Measurements from ENCODE around the gene POLR3F. TPM values are rescaled to one million over a fixed set of nuclear protein-coding genes. Genes with fewer than 3 reads are reported as not detected.
"Not testable (repeated sequence)": the region's sequence is repeated elsewhere in the genome, so short reads cannot be mapped to it uniquely, and the experiment has no call there.

Gene POLR3F
- total RNA-seq, 2 experiments from 2014 or later: 7.3 to 11.6 TPM

DNA sequence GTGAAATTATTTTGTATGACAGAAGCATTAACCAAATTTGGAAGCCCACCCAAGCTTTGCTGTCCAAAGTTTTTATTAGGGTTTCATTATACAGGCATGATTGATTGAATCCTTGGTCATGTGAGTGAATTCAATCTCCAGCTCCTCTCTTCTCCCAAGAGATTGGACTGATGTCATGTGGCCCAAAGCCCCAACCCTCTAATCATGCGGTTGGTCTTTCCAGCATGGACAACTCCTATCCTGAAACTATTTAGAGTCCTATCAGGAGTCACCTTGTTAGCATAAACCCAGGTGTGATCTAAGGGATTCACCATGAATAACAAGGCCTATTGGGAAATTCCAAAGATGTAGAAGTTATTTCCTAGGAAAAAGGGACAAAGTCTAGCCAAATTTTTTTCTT lies 10.6 kb downstream of the POLR3F start:
- Mint-ChIP-seq H3K9me3 (ENCODE audit: low read depth) (no peaks in the 10 kb centered on the region), H3K27ac (no peak overlapping the region), H3K36me3 (peaks cover 27% of the 10 kb centered on the region), H3K4me1 (no peaks in the 10 kb centered on the region), H3K27me3 (no peaks in the 10 kb centered on the region), H3K4me3 (no peak overlapping the region)
- no peak for DNase-seq
- CTCF ChIA-PET: interaction anchor here (1.9 kb wide), 1 partner anchor 11 kb away, joined by 7 read pairs; the partner anchor contains the start of genes DZANK1 and POLR3F
- ATAC-seq: no peak

DNA sequence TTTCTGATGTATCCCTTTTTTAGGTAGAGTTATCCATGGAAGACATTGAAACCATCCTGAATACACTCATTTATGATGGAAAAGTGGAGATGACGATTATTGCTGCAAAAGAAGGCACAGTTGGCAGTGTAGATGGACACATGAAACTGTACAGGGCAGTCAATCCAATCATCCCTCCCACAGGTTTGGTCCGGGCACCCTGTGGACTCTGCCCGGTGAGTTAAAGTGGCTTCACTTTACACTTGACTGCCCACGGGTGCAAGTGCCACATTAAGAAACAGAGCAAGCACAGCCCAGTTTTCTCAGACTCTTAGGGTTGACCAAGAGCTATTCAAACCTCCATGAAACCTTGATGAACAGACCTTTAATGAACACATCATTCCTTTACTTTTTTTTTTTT lies 14.4 kb downstream of the POLR3F start:
- H3K4me3 Mint-ChIP-seq: no peak overlapping the region
- ATAC-seq: no peak
- no peak for DNase-seq
- CTCF ChIA-PET: no interaction called here
- H3K36me3 Mint-ChIP-seq: peaks cover 26% of the 10 kb centered on the region
- no peaks in the 10 kb centered on the region for H3K9me3 Mint-ChIP-seq (ENCODE audit: low read depth)
- no peak overlapping the region for H3K27ac Mint-ChIP-seq
- H3K27me3 Mint-ChIP-seq: no peaks in the 10 kb centered on the region
- no peaks in the 10 kb centered on the region for H3K4me1 Mint-ChIP-seq

DNA sequence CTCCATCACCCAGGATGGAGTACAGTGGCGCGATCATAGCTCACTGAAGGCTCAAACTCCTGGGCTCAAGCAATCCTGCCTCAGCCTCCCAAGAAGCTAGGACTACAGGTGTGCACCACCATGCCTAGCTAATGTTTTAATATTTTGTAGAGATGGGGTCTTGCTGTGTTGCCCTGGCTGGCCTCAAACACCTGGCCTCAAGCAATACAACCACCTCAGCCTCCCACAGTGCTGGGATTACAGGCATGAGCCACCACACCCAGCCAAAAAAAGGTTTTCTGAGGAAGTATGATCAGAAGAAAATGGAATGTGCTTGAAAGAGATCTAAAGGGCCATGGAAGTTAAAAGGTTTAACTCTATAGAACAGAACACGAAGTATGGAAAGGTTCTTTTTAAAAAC lies 21.1 kb downstream of the POLR3F start:
- no peak overlapping the region for H3K4me3 Mint-ChIP-seq
- H3K9me3 Mint-ChIP-seq (ENCODE audit: low read depth): no peaks in the 10 kb centered on the region
- H3K36me3 Mint-ChIP-seq: peaks cover 35% of the 10 kb centered on the region
- no peak for ATAC-seq
- DNase-seq: no peak
- H3K27ac Mint-ChIP-seq: no peak overlapping the region
- peaks cover 2% of the 10 kb centered on the region for H3K4me1 Mint-ChIP-seq
- no peaks in the 10 kb centered on the region for H3K27me3 Mint-ChIP-seq
- CTCF ChIA-PET: no interaction called here

DNA sequence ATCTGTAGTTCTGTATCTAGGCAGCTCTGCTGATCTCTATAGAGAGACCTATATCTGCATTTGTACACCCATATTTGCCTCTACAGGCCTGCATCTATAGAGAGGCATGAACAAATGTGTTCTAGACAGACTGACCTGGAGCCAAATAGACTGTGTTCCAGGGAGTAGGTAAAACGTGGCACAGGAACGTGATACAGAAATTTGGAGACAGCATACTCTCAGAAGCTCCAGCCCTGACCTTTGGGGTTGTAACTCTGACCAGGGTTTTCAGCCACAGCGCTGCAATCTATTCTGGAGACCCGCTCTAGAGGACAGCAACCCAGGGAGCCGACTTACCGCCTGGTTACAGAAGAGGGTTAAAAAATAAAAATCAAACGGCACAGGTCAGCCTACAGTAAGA lies 28.9 kb downstream of the POLR3F start:
- Mint-ChIP-seq H3K36me3 (peaks cover 13% of the 10 kb centered on the region), H3K27me3 (no peaks in the 10 kb centered on the region), H3K27ac (no peak overlapping the region), H3K9me3 (ENCODE audit: low read depth) (no peaks in the 10 kb centered on the region), H3K4me1 (peaks cover 20% of the 10 kb centered on the region), H3K4me3 (peak overlapping the region; percentile 99)
- CTCF ChIA-PET: interaction anchor here (0.7 to 3.8 kb wide), 6 partner anchors 10 to 419 kb away, joined by 3 to 39 read pairs (median 4); partner anchors contain the start of genes DZANK1, POLR3F and SEC23B
- DNase-seq (no peak), ATAC-seq (no peak)

DNA sequence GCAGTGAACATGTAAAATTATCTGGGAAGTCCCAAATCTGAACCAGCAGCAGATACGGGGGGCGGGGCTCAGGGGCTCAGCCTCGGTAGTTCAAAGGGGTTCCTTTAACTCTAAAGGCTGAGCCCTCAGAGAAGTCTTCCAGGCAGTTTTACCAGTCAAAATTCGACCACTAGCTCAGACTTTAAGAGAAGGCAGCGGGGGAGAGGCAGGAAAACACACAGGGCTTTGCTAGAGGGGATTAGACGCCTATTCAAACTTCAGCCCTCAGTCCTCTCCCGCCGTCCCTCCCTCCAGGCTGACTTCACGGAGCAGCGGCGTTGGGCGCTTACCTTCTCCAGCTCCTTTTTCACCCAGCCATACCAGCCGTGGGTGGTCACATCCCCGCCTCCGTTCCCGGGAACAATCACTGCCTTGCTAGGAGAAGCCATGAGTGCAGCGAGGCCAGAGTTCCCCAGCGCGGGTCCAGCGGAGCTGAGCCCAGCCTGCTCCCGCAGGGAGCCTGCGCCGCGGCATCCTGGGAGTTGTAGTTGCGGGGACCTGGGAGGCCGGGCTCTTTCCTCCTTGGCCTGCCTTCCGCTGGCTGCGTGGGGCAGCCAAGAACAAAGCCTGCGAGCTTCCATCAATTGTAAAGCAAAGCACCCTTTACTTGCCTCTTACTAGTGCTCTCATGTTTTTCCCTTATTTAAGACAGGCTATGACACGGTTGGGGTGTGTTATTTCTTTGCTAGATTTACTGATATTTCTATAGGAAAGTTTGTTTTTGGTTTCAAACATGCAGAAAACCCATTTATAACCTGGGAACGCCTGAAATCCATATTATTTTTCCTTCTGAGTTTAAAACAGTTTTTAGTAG lies 29.8 kb downstream of the POLR3F start, which contains the start of gene RBBP9:
RBBP9 (minus strand) TSS at position 486 of the 853 bp plus-strand sequence; CDS start at position 428, 58 bp downstream.
- Mint-ChIP-seq H3K27me3 (no peaks in the 10 kb centered on the region), H3K4me3 (peak within 1 kb of the TSS; percentile 99), H3K36me3 (peaks cover 13% of the 10 kb centered on the region), H3K4me1 (peaks cover 22% of the 10 kb centered on the region), H3K27ac (peak within 1 kb of the TSS; percentile 86), H3K9me3 (ENCODE audit: low read depth) (no peaks in the 10 kb centered on the region)
- DNase-seq (peak; percentile 84), ATAC-seq (peak; percentile 99)
- CTCF ChIA-PET: interaction anchor here (0.9 to 3.8 kb wide), 8 partner anchors 9 to 212 kb away, joined by 3 to 39 read pairs (median 4); partner anchors contain the start of genes DZANK1, POLR3F and SEC23B

DNA sequence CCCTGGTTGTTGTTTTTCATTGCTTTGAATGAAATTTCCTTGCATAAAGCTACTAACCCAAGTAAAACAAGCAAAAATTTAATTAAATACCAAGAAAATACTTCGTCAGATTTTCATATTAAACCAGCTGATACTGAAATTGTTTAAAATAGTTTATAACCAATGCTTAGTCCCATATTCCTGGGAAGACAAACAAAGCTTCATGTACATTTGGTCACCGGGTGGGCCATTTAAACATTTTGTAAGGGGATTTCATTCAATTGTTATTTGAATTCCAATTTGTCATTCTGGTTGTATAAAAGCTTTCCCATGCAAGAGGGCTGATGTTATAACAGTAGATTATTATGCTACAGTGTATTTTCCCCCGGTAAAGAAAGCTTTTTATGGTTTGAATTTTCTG lies 30.4 kb downstream of the POLR3F start:
- H3K36me3 Mint-ChIP-seq: peaks cover 11% of the 10 kb centered on the region
- ATAC-seq: no peak
- H3K27me3 Mint-ChIP-seq: no peaks in the 10 kb centered on the region
- H3K4me1 Mint-ChIP-seq: peaks cover 22% of the 10 kb centered on the region
- H3K27ac Mint-ChIP-seq: peak overlapping the region; percentile 36
- no peak for DNase-seq
- peak overlapping the region; percentile 99 for H3K4me3 Mint-ChIP-seq
- CTCF ChIA-PET: interaction anchor here (0.9 to 3.8 kb wide), 6 partner anchors 9 to 212 kb away, joined by 3 to 39 read pairs (median 4); partner anchors contain the start of genes DZANK1, POLR3F and SEC23B
- no peaks in the 10 kb centered on the region for H3K9me3 Mint-ChIP-seq (ENCODE audit: low read depth)

DNA sequence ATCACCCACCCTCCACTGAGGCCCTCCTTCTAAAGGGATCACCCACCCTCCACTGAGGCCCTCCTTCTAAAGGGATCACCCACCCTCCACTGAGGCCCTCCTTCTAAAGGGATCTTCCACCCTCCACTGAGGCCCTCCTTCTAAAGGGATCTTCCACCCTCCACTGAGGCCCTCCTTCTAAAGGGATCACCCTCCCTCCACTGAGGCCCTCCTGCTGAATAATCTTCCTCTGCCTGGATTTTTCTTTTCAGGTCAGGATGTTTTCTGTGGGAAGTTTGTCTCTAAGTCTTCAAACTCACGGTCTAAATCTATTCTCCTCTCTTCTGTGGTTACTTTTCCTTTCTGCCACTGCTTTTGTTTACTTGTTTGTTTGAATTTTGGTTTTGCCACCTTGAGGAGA lies 34.5 kb downstream of the POLR3F start:
- CTCF ChIA-PET; H3K27me3 Mint-ChIP-seq; H3K27ac Mint-ChIP-seq; ATAC-seq; DNase-seq; H3K4me3 Mint-ChIP-seq; H3K36me3 Mint-ChIP-seq; H3K9me3 Mint-ChIP-seq (ENCODE audit: low read depth): not testable (repeated sequence)
- peaks cover 14% of the 10 kb centered on the region for H3K4me1 Mint-ChIP-seq

DNA sequence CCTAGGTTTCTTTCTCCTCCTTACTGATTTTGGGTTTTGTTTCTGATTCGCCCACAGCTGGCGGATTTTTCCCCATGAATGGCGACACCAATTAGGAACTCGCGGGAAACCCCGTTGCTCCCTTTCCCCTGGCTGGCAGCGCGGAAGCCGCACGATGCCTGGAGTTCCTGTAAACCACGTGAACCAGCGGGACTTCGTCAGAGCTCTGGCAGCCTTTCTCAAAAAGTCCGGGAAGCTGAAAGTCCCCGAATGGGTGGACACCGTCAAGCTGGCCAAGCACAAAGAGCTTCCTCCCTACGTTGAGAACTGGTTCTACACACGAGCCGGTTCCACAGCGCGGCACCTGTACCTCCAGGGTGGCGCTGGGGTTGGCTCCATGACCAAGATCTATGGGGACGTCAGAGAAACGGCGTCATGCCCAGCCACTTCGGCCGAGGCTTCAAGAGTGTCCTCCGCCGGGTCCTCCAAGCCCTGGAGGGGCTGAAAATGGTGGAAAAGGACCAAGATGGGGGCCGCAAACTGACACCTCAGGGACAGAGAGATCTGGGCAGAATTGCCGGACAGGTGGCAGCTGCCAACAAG lies 37.4 kb downstream of the POLR3F start:
- CTCF ChIA-PET: interaction anchor here (3.9 kb wide), 1 partner anchor 8 kb away, joined by 39 read pairs; the partner anchor contains the start of gene RBBP9
- DNase-seq: no peak
- H3K9me3 Mint-ChIP-seq (ENCODE audit: low read depth): no peaks in the 10 kb centered on the region
- peaks cover 11% of the 10 kb centered on the region for H3K36me3 Mint-ChIP-seq
- no peak overlapping the region for H3K27ac Mint-ChIP-seq
- no peak overlapping the region for H3K4me3 Mint-ChIP-seq
- peaks cover 2% of the 10 kb centered on the region for H3K27me3 Mint-ChIP-seq
- no peak for ATAC-seq
- H3K4me1 Mint-ChIP-seq: peaks cover 34% of the 10 kb centered on the region

DNA sequence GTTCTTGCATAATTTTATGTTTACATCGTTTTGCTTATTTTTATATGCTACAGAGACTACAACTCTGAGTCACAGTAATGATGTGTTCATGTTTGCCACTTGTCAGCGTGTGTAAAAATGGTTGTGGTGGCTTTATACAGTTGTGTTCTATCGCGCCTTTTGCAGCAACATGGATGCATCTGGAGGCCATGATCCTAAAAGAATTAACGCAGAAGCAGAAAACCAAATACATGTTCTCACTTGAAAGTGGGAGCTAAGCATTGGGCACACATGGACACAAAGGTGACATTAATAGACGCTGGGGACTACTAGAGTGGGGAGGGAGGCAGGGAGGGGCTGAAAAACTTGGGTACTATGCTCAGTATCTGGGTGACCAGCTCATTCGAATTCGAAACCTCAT lies 39.6 kb downstream of the POLR3F start:
- peaks cover 2% of the 10 kb centered on the region for H3K27me3 Mint-ChIP-seq
- peaks cover 31% of the 10 kb centered on the region for H3K36me3 Mint-ChIP-seq
- DNase-seq: peak; percentile 59
- ATAC-seq: no peak
- CTCF ChIA-PET: interaction anchor here (0.5 to 3.9 kb wide), 6 partner anchors 10 to 1545 kb away, joined by 3 to 39 read pairs (median 5); partner anchors contain the start of genes CFAP61, CRNKL1, DZANK1 and POLR3F
- peaks cover 52% of the 10 kb centered on the region for H3K4me1 Mint-ChIP-seq
- H3K27ac Mint-ChIP-seq: peak overlapping the region; percentile 100
- H3K4me3 Mint-ChIP-seq: peak overlapping the region; percentile 100
- H3K9me3 Mint-ChIP-seq (ENCODE audit: low read depth): no peaks in the 10 kb centered on the region

DNA sequence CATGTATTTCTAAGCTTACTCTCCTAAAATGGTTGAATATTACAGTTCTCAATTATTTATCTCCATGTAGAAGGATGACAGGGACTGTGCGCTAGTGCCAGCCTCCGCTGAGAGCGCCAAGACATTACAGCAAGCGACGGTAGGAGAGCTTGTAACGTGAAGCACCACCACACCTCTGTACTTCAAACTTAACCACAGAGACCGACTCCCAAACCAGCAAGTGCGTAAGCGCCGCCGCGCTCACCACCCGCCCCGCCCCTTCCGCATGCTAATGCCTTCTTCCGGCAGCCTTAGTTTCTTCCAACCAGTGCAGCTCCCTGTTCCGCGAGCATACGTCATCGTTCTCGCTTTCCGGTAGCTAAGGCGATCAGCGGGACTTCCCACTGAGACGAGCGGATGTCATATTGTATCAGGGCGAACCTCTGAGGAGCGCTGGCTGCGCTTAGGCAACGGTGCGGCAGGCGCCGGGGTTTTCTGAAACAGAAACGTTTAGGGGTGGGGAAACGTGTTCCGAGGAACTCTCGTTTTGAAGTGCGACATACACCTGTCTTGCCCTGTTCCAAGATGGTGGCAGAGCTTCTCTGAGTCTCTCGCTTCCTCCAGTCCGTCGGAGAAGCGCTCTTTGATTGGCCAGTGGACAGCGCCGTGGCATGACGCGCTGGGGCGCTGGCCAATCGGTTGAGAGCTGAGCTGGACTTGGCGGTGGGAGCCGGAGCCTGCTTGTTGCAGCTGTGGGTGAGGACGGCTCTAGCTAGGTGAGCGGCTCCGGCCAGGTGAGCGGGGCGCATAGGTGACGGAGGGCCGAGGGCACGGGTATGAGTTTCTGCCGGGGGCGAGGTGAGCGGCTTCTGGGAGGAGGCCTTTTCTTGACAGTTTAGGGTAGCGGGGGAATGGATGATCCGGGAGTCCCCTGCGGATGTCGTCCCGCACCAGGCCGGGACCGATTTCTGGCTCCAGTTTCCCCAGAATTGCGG lies 40.3 kb downstream of the POLR3F start, which contains the start of gene SEC23B:
SEC23B (plus strand) TSS at position 723 of the 974 bp plus-strand sequence. CDS start 2,896 bp downstream, outside the sequence.
- peaks cover 36% of the 10 kb centered on the region for H3K36me3 Mint-ChIP-seq
- H3K4me3 Mint-ChIP-seq: peak within 1 kb of the TSS; percentile 100
- ATAC-seq (peak; percentile 96), DNase-seq (peak; percentile 98)
- peaks cover 54% of the 10 kb centered on the region for H3K4me1 Mint-ChIP-seq
- CTCF ChIA-PET: interaction anchor here (0.9 to 3.9 kb wide), 5 partner anchors 11 to 1544 kb away, joined by 3 to 39 read pairs (median 4); partner anchors contain the start of genes CFAP61, CRNKL1, DZANK1 and POLR3F
- peak within 1 kb of the TSS; percentile 100 for H3K27ac Mint-ChIP-seq
- peaks cover 2% of the 10 kb centered on the region for H3K27me3 Mint-ChIP-seq
- no peaks in the 10 kb centered on the region for H3K9me3 Mint-ChIP-seq (ENCODE audit: low read depth)

DNA sequence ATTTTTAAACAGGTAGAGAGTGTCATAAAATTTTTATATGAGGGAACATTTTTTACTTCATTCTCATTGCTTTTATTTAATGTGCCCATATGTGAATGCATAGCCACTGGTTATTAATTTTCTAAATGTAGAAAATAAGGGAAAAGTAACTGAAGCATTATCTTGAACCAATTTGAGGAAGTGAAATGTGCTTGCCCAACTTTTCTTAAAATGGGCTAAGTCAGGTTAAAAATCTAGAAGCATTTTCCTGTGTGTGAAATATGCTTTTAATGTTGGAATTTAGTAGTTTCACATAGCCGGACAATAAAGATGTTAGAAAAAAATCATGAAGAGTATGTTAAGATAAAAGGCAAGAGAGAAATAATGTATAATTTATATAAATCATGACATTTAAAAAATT lies 44.4 kb downstream of the POLR3F start:
- DNase-seq: no peak
- no peaks in the 10 kb centered on the region for H3K9me3 Mint-ChIP-seq (ENCODE audit: low read depth)
- no peaks in the 10 kb centered on the region for H3K27me3 Mint-ChIP-seq
- no peak overlapping the region for H3K4me3 Mint-ChIP-seq
- peaks cover 56% of the 10 kb centered on the region for H3K4me1 Mint-ChIP-seq
- peaks cover 52% of the 10 kb centered on the region for H3K36me3 Mint-ChIP-seq
- ATAC-seq: no peak
- H3K27ac Mint-ChIP-seq: no peak overlapping the region
- CTCF ChIA-PET: no interaction called here

DNA sequence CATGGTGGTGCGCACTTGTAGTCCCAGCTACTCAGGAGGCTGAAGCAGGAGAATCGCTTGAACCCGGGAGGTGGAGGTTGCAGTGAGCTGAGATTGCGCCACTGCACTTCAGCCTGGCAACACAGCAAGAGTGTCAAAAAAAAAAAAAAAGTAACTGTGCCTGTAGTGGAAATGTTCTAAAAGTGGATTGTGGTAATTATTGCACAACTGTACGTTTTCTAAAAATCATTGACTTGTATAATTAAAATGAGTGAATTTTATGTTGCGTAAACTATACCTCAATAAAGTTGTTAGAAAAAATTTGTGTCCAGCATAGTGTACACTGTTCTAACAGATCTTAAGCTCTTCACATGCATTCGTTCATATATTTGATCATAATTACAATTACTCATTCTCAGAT lies 46.0 kb downstream of the POLR3F start:
- DNase-seq (no peak), ATAC-seq (no peak)
- CTCF ChIA-PET: no interaction called here
- Mint-ChIP-seq H3K9me3 (ENCODE audit: low read depth) (no peaks in the 10 kb centered on the region), H3K27ac (no peak overlapping the region), H3K27me3 (no peaks in the 10 kb centered on the region), H3K4me3 (no peak overlapping the region), H3K4me1 (peaks cover 44% of the 10 kb centered on the region), H3K36me3 (peaks cover 49% of the 10 kb centered on the region)

All from activated CD8-positive, alpha-beta memory T cell treated with anti-CD3 and anti-CD28 coated beads, Interleukin-2, amount 10 ng/mL, durations not matched to agents 7 days and 5 days (primary cell).